ENCODE results near the gene TARS2. TPM values are rescaled to one million over a fixed set of nuclear protein-coding genes. Genes with fewer than 3 reads are reported as not detected.

Gene TARS2
- total and polyA plus RNA-seq, 3 donors from 2014 or later = 35.4 to 39.7 (median 35.7) TPM

DNA sequence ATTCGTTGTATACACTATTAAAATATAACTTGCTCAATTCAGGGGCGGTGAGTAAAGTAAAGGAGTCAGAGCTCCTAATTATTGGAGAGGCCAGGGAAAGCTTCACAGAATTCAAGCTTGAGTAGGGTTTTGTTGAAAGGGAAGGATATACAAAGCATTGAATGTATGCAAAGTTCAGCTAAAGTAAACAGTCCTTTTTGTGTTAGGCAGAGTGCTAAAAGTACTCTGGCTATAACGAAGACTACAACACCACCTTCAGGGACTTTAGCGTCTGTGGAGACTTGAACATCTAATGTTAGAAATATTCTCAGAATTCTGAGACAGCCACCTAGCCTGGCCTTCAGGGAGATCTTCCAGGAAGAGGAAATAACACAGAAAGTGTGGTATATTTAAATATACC lies 29.4 kb downstream of the TARS2 start:
- no peak for TF ChIP-seq POLR2A (IDR thresholded peaks at IDR 0.05)
- TF ChIP-seq, protein P1, sequence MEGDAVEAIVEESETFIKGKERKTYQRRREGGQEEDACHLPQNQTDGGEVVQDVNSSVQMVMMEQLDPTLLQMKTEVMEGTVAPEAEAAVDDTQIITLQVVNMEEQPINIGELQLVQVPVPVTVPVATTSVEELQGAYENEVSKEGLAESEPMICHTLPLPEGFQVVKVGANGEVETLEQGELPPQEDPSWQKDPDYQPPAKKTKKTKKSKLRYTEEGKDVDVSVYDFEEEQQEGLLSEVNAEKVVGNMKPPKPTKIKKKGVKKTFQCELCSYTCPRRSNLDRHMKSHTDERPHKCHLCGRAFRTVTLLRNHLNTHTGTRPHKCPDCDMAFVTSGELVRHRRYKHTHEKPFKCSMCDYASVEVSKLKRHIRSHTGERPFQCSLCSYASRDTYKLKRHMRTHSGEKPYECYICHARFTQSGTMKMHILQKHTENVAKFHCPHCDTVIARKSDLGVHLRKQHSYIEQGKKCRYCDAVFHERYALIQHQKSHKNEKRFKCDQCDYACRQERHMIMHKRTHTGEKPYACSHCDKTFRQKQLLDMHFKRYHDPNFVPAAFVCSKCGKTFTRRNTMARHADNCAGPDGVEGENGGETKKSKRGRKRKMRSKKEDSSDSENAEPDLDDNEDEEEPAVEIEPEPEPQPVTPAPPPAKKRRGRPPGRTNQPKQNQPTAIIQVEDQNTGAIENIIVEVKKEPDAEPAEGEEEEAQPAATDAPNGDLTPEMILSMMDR (IDR thresholded peaks at IDR 0.05) = no peak
- no peaks in the 10 kb centered on the region for H3K36me3 ChIP-seq (ENCODE audit: low read depth, missing control alignments)
- intact Hi-C loops (cut with DNase I; ENCODE audit: low total_unique reads) = no loop called here
- peak overlapping the region in 1 of 2 donors; percentile 64 for H3K4me3 ChIP-seq
- H3K27me3 ChIP-seq = no peaks in the 10 kb centered on the region
- 27 to 30% methylated on average over 4 of the region's 4 CpGs for WGBS, 2 donors
- peaks cover 5% of the 10 kb centered on the region for H3K4me1 ChIP-seq
- no peak for DNase-seq
- no peaks in the 10 kb centered on the region for H3K9me3 ChIP-seq
- peak overlapping the region in 1 of 2 donors; percentile 72 for H3K27ac ChIP-seq

DNA sequence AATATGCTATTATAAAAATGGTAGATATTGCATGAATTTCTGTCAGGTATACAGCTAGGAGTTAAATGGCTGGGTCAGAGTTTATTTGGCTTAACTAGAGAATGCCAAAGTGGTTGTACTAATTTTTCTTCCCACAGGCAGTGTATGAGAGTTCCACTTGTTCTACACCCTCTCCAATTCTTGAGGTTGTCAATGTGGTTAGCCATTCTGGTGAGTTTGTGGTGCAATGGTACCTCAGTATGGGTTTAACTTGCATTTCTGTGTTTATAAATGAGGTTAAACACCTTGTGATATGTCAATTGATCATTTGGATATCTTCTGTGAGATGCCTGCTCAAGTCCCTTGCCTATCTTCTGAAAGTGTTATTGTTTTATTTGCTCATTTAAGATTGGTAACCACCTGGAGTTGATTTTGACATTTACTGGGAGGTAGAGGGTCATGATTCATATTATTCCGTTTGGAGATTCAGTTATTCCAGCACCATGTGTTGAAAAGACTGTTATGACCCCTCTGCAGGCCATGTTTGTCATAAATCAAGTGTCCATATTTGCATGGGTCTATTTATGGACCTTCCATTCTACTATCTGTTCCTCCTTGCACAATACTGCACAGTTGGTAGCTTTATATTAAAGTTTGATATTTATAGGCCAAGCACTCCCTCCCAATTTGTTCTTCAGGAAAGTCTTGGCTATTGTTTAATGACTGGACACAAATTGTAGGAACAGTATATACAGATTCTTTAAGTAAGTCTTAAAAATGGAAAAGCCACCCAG lies 34.2 kb downstream of the TARS2 start:
- DNase-seq = no peak
- intact Hi-C loops (cut with DNase I; ENCODE audit: low total_unique reads) = no loop called here
- WGBS, 2 donors = 70 to 82% methylated on average over 1 of the region's 1 CpG

DNA sequence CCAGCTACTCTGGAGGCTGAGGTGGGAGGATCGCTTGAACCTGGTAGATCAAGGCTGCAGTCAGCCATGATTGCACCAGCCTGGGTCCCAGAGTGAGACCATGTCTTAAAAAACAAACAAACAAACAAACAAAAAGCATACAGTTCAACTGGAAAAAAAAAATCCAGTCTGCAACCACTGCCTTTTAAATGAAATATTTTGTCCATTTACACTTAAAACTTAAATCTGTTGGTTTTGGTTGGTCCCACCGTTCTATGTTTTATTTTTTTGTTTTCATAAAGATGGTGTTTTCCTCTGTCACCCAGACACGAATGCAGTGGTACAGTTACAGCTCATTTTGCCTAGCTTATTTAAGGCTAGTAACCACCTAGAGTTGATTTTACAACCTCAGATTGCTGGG lies 38.1 kb downstream of the TARS2 start:
- DNase-seq = no peak
- intact Hi-C loops (cut with DNase I; ENCODE audit: low total_unique reads) = no loop called here
- H3K4me3 ChIP-seq = no peak overlapping the region
- TF ChIP-seq POLR2A (IDR thresholded peaks at IDR 0.05) = no peak
- TF ChIP-seq, protein P1 (IDR thresholded peaks at IDR 0.05) = no peak
- H3K36me3 ChIP-seq (ENCODE audit: low read depth, missing control alignments) = no peaks in the 10 kb centered on the region
- peaks cover 8% of the 10 kb centered on the region for H3K4me1 ChIP-seq
- no peak overlapping the region for H3K27ac ChIP-seq
- no peaks in the 10 kb centered on the region for H3K9me3 ChIP-seq
- WGBS, 2 donors = 93% methylated on average over 3 of the region's 3 CpGs
- H3K27me3 ChIP-seq = no peaks in the 10 kb centered on the region

More for the DNA sequence above, 34.2 kb downstream of the TARS2 start:
- H3K27ac ChIP-seq = no peak overlapping the region
- TF ChIP-seq, protein P1 (IDR thresholded peaks at IDR 0.05) = no peak
- no peak for TF ChIP-seq POLR2A (IDR thresholded peaks at IDR 0.05)
- H3K4me3 ChIP-seq = no peak overlapping the region
- peaks cover 2% of the 10 kb centered on the region for H3K4me1 ChIP-seq
- H3K36me3 ChIP-seq (ENCODE audit: low read depth, missing control alignments) = no peaks in the 10 kb centered on the region
- no peaks in the 10 kb centered on the region for H3K9me3 ChIP-seq
- no peaks in the 10 kb centered on the region for H3K27me3 ChIP-seq

DNA sequence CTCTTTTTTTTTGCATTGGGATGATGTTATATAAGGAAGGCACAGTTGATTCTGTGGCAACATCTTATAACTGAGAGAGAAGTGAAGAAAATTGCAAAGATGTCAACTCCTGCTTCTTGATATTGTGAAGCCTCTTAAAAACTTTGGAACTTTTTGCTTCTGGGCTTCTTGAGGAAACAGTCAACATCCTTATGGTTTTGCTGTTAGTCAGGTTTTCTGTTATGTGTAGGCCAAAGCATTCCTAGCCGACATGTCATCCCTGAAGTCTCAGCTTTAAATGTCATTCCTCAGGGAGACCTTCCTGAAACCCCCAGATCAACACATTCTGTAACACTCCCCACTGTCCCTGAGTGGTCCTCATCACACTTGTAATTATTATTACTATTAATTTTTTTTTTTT lies 41.0 kb downstream of the TARS2 start:
- 97 to 100% methylated on average over 1 of the region's 1 CpG for WGBS, 2 donors
- no peaks in the 10 kb centered on the region for H3K27me3 ChIP-seq
- DNase-seq = no peak
- H3K4me3 ChIP-seq = no peak overlapping the region
- H3K27ac ChIP-seq = no peak overlapping the region
- no peak for TF ChIP-seq POLR2A (IDR thresholded peaks at IDR 0.05)
- TF ChIP-seq, protein P1 (IDR thresholded peaks at IDR 0.05) = no peak
- intact Hi-C loops (cut with DNase I; ENCODE audit: low total_unique reads) = no loop called here
- H3K36me3 ChIP-seq (ENCODE audit: low read depth, missing control alignments) = no peaks in the 10 kb centered on the region
- H3K9me3 ChIP-seq = no peaks in the 10 kb centered on the region
- H3K4me1 ChIP-seq = peaks cover 13% of the 10 kb centered on the region

- 17 to 36% methylated on average over 4 of the region's 4 CpGs for WGBS, 2 donors
- H3K27me3 ChIP-seq = no peaks in the 10 kb centered on the region
- peak; percentile 38 for DNase-seq
- no peaks in the 10 kb centered on the region for H3K9me3 ChIP-seq
- H3K4me3 ChIP-seq = no peak overlapping the region
- peaks cover 13% of the 10 kb centered on the region for H3K4me1 ChIP-seq
- peak overlapping the region; percentile 33 to 34 for H3K27ac ChIP-seq
- TF ChIP-seq POLR2A (IDR thresholded peaks at IDR 0.05) = no peak
- TF ChIP-seq, protein P1 (IDR thresholded peaks at IDR 0.05) = no peak
- intact Hi-C loops (cut with DNase I; ENCODE audit: low total_unique reads) = no loop called here
- H3K36me3 ChIP-seq (ENCODE audit: low read depth, missing control alignments) = no peaks in the 10 kb centered on the region
These were observed 41.8 kb downstream of the TARS2 start for GRCh38 chr1:150529017-150529416.

Data from testis (tissue), 3 donors.